NCI-H2196 (cell line): Measurements from ENCODE around the gene LPO.

Experiments used
- DNase-seq: peaks from one replicate; lab custom pipeline; 2025; ENCODE audit not compliant: unreplicated experiment; lab: John Stamatoyannopoulos, UW

Gene LPO

DNA sequence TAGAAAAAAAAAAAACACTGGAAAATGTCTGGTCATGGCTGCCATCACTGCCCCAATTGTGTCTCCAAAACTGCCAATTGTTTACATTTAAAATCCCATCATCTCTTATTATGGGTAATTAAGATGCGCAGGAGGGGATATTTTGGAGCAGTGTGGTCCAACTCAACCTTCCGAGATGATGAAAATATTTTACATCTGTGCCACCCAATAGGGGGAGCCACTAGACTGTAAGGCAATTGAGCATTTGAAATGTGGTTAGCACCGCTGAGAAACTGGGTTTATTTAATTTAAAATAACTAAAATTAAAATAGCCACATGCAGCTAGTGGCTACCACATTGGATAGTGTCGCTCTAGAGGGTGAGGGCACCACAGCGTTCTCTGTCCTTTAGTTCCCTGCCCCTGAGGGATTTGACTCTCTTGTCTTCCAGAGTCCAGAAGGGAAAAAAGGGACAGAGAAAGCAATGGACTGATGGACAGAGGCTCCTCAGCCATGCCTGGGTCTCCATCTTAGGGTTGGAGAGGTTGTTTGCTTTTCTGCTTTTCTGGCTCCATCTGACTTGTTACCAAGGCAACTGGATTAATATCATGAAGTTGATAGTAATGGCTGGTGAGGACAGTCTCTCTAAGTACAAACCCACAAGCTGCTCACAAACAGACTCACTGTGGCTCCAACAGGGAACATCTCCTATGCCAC is 38.9 kb downstream of the LPO start:
- no peak for DNase-seq

DNA sequence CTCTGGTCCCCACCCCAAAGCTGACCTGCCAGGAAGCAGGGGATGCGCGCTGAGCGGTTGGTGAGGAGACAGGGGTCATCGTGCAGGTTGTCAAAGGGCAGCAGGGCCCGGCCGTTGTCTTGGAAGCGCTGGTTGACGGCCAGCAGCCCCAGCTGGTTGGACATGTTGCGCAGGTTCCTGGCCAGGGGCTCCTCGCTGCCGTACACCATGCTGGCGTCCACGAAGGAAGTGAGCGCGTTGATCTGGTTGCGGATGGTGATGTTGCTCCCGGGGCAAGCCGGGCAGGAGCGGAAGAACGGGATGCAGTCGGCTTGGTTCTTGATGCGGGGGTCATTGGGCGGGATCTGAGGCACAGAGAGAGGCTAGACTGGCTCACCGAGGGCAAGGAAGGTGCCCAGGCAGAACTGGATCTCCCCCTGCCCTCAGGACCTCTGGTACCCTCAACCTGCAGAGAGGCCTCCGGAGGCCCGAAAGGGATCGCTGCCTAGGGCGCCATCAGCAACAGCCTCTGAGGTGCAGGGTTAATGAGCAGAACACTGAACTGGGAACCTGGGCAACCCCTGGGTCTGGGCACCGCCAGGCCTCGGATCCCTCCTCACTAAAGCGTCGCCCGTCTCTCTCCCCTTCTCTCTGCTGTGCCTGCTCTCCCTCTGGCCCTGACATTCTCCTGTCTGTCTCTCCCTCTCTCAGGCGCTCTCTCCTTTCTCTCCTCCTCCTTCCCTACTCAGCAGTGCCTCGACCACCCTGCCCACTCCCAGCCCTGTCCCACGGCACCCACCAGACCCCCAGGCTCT is 39.6 kb downstream of the LPO start:
- DNase-seq = no peak

DNA sequence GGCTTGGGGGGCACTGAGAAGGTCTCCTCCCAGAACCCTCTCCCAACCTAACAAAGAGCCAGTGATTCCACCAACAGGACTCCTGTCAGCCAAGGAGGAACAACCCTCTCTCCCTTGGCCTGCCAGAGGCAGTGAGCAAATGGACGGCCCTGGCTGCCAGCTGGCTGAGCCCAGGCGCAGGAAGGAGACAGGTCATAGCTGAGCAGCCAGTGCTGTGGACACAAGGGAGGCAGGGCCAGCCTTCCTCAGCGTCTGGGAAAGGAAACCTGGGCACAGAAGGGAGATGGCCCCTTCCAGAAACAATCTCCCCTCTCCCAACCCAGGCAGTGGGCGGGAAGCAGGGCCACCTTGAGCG is 40.3 kb downstream of the LPO start:
- no peak for DNase-seq

DNA sequence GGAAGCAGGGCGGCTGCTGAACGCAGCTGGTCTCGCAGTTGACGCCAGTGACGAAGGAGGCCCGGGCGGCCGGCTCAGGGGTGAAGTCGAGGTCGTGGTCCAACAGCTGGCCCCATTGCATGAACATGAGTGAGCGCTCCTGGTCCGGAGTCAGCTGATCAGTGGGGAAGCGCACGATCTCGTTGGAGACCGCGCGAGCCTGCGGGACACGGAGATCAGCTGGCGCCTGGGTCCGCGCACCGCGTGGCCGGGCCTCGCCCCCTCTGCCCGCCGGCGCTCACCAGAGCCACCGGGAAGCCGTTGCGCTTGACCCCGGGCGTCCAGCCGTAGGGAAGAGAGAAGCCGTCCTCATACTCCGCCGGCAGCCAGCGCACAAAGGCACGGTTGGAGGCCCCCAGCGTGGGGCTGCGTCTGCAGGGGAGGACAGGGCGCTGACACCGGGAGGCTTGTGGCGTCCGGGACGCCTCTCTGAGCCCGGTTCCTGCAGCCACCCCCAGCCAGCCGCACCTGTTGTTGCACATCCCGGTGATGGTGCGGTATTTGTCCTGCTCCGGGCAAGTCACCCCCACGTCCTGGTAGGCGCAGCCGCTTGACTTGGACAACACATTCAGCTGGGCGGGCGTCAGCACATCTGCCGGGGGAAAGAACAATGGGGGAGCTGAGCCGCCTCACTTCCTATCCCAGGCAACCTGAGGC is 40.8 kb downstream of the LPO start:
- DNase-seq = no peak

DNA sequence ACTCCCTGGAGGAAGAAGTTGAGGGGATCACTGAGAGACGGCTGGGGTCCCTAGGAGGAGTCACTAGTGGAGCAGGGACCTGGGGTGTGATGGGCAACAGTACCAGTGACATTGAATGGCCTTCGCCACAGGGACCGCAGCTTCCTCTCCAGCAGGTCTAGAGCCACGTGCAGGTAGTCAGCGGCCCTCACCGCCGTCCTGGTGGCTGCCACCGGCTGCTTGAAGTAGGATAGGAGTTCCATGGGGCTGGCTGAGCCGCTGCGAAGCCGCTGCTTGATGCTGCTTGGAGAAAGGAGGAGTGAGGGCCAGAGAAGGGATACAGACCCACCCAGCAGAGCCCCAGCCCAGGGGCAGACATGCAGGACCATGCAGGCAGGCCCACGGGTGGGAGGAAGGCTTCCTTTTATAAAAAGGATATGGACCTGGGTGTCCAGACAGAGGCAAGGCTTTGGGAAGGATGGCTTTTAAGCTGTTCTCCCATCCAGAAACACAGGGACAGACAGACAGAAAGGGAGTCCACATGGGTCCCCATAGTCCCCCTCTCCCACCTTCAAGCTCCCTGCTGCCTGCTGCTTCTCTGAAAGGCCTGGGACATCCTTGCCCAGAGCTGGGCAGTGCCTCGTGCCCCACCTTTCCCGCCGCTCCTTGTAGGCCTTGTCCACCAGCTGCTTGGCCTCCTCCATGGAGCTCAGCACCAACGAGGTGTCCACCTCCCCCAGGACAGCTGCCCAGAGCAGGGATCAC is 41.5 kb downstream of the LPO start:
- no peak for DNase-seq

DNA sequence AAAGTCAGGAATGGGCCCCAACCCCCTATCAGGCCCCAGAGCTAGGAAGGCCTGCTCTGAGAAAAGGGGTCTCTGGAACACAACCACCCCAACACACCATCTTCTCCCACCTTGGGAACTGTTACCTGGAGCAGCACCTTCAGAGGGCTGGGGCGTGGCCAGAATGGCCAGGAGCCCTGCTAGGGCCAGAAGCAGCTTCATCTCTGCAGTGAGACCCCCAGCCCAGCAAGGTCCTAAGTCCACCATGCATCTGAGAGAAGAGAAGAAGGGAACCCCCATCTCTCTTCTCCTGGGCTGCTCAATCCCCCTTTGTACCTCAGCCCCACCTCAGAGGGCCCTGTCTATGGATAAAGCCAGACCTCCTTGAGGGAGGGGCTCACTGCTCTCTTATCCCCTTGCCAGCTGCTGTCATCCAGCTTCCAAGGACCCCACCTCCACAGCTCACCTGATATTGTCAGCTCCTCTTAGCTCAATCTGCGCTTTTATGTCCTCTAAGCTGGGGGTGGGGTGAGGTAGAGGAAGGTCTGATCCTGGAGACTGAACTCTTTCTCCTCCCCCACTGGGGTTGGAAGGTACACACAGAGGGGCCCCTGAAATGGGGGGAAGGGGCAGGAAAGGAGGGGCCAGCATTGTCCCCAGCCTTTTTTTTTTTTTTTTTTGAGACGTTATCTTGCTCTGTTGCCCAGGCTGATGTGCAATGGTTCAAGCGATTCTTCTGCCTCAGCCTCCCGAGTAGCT is 42.3 kb downstream of the LPO start, which contains the start of gene MPO:
TSS of gene MPO (minus strand) at position 456 of the 738 bp plus-strand sequence. CDS start at position 279, 177 bp downstream.
- DNase-seq = no peak

DNA sequence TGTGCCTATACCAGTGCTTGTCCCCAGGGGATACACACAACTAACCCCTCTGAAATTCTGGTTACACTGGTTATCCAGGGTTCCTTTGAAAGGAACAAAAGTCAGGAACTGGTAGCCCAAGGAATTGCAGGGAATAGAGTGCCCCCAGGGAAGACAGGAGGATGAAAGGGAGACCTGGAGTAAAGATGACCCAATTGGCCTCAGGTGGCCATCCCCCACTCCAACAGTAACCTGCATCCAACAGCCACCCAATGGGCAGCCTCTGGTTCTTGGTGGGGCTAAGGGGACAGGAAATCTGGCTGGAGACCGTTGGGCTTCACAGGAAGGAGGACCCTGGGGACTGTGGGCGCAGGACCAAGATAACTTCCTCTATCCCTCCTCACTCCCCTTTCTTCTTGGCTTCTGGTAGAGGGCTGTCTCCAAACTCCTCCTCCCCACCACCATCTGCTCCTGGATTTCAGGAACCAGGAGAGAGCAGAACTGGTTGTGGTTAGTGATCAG is 43.2 kb downstream of the LPO start:
- no peak for DNase-seq

DNA sequence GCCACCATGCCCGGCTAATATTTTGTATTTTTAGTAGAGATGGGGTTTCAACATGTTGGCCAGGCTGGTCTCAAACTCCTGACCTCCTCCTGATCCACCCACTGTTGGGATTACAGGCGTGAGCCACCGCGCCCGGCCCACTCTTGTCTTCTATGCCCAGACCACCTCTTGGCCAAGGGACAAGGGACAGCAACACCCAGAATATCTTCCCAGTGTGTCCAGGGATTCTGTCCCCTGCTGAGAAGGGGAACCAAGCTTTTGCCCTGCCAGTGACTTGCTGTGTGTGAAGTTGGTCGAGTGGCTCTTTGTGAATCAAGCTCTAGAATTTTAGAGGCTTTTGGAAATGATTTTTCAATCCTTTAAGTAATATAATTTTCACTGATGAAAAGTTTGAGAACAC is 44.1 kb downstream of the LPO start:
- no peak for DNase-seq

DNA sequence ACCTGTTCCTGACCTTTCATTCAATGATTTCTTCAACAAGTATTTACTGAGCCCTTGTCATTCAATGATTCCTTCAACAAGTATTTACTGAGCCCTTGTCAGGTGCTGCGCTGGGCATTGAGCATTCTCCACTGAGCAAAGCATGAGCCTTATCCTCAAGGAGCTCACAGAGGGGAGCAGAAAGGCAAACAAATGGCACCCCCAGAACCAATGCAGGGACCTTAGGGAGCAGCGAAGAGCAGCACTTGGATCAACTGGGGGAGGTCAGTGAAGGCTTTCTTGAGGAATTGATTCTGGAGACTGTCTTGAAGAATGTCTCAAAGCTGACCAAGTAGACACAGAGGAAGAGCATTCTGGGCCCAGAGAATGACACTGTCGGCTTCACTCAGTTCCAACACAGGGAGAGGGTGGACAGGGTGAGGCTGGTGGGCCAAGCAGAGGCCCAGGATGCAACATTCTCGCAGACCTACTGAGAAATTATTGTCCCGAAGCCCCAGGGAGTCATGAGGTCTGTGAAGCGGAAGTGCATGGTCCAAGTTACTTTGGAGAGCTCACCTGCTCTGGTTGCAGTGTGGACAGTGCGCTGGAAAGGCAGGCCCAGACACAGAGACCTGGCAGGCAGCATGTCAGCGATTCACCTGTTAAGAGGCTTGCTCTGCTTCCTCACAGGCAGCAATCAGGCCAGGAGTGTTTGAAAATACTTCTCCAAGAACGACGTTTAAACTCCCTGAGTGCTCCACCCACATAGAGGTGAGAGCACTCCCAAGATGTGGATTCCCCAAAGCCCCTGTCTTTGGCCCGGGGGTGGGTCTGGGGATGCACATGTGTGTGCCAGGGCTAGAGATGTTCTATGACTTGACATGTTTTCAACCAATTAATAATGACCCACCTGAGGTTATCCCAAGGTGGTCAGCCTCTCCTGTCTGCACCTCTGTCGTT is 45.6 kb downstream of the LPO start:
- DNase-seq = no peak

DNA sequence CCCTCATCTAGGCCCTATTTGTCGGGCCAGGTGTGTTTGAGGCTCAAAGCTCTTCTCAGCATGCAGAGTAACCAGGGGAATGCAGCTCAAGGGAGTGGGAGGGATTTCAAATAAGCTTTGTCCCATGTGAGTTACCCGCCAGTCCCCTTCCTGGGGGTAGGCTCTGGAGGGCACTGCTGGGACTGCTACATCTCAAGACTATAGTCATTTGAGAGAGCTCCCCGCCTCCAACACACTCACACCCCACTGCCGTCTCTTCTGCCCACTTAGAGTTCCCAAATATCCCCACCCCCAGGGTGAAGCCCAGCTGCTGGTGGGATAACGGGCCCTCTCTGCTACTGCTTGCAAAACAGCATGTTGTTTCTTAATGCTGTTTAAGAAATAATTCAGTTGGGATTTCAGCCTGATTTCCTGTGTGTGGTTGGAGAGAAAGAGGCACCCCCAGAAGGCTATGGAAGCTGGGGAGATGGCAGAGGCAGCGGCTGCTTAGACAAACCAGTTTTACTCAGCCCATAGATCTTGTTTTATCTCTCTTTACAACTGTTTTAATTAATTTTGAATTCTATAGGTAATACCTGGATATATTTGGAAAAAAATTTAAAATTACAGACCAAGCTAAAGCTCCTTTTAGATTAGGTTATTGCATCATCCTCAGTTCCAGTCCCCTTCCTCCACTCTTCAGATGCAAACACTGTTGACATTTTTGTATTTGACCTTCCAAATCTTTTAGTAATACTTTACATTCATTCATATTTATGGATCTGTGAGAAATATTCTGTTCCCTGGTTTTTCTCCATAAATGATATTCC is 46.4 kb downstream of the LPO start:
- no peak for DNase-seq

DNA sequence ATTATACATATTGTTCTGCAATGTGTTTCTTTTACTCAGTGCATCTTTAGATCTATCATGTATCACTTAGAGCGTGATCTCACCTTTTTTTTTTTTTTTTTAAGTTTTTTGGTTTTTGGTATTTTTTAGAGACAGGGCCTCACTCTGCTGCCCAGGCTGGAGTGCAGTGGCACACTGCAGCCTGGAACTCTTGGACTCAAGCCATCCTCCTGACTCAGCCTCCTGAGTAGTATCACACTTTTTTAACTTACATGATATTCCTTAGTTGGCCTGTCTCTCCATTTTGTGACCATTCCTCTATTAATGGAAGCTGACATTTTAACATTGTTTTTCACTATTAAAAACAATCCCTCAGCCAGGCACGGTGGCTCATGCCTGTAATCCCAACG is 47.0 kb downstream of the LPO start:
- no peak for DNase-seq

DNA sequence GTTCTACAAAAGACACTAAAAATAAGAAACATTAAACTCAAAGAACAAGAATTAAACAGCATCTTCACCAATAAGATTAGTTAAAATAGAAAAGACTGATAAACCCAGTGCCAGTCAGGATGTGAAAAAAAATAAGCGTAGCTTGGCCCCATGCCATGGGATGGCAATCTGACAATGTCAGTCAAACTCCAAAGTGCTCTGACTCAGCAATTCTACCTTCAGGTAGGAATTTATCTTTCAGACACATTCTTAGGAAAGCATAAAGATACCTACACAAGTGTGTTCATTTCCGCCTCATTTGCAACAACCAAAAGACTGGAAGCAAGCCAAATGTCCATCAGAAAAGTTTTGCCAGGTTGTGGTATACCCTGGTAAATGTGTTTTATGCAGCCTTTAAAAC is 51.5 kb downstream of the LPO start:
- no peak for DNase-seq

DNA sequence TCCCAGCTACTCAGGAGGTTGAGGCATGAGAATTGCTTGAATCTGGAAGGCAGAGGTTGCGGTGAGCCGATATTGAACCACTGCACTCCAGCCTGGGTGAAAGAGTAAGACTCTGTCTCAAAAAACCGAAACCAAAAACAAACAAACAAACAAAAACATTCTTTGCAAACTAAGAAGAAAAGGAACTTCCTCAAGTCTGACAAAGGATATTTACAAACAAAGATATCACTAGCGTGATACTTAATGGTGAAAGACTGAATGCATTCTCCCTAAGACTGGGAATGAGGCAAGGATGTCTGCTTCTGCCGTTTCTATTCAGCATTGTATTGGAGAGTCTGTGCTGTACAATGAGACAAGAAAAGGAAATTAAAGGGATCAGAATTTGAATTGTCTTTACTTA is 52.9 kb downstream of the LPO start:
- no peak for DNase-seq

DNA sequence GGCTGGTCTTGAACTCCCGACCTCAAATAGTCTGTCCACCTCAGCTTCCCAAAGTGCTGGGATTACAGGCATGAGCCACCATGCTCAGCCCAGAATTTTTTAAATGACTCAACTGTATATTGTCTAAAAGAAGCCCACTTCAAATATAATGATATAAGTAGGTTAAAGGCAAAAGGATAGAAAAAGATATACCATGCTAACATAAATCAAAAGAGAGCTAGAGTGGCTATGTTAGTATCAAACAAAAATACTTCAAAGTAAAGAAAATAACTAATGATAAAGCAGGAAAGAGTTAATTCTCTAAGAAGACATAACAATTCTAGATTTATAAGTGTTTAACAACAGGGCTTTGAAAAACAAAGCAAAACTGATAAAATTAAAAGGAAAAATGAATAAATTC is 55.6 kb downstream of the LPO start:
- no peak for DNase-seq

DNA sequence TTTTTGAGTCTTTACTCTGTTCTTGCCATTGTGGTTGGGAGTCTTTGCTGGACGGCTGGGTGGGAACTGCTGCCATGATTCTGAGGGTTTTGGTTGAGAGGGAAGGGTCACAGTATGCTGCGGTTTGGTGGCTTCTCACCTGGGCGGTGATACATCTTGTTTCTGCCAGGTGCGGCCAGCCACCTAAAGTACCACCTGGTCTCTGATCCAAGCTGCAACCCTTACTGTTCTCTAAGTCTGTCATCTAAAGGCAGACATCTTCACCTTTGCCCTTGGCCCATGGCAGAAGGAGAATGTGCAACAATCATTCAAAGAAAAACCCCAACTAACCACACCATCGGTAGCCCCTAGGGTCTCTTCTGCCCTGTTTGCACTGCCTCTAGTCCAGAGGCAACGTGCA is 62.0 kb downstream of the LPO start:
- no peak for DNase-seq

DNA sequence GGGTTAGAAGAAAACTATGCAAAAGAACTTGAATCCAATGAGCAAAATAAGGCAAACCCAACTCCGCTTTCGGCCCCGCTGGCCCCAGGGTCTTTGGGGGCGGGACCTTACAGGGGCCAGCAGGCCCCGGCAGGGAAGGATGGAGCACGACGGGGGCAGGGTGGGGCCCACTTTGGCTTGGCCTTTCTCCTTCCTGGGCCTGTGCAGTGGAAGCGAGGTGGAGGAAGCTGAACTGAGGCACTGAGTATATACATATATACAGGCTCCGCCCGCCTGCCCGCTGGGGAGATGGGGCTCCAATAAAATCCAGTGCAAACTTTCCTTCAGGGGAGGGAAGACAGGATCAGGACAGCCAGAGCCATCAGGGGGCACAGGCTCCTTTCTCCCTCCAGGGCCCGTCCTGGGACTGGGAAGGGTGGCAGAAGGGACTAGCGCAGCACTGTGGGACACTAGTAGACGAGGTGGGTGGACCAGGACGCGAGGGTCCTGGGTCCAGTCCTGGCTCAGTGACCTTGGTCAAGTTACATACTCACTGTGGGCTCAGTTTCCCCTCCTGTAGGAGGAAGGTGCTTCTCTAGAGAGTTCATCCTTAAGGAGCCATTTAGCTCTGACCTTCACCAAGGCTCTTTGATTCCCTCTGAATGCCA is 63.2 kb downstream of the LPO start:
- no peak for DNase-seq

DNA sequence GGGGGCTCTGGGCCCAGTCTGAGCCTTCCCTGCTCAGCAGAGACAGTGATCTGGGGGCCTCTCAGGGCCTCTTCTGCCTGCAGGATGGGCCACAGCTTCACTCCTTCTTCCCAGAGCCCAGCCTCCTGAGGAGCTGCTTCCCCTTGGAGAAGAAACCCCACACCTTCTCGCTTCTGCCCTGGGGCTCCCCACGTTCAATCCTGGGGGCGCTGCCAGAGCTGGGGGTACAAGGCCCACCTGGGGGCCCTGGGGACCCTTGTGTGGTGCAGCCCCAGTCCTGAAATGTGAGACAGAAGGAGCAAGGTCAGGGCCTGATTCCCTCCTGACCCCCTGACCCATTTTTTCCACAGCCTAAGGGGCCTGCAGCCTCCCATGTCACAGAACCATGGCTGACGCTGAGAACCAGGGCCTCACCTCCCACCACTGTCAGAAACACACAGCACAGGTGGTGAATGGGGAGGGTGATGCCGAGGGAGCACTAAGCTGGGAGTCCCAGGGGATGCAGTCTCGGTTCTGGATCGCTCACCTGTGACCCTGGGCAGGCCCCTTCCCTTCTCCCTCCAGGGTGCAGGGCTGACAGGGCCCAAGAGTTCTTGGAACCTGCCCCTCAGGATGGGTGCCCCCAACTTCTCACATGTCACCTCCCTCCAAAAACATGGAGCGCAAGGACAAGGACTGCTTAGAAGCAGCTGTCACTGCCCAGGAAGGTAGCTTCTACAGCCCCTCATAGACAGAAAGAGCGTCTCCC is 64.0 kb downstream of the LPO start:
- no peak for DNase-seq
